Astrocyte (in vitro differentiated cells and primary cell): ENCODE results near the gene SPDL1.

Experiments used
- CTCF ChIP-seq: IDR thresholded peaks from 2 replicates; pipeline ENCODE4 v1.5.1; 2011; ENCODE audit warnings: low read depth, mild to moderate bottlenecking, inconsistent platforms, low read length, moderate library complexity; ENCODE audit not compliant: insufficient read depth
- EZH2 ChIP-seq: IDR thresholded peaks from 2 replicates; pipeline ENCODE4 v1.6.1; 2012; ENCODE audit warnings: mild to moderate bottlenecking, low read length, inconsistent platforms; ENCODE audit not compliant: insufficient read depth

GRCh38 chr5:169557838-169558237 lies 25.7 kb upstream of the SPDL1 start:
- TF ChIP-seq CTCF: no peak
- no peak for TF ChIP-seq EZH2
